GM18498 (cell line): ENCODE results near the gene POU2AF1.

Experiments
- ATAC-seq: cut with Tn5 transposase; IDR thresholded peaks from one replicate; pipeline ENCODE4 v1.9.1; 2021; ENCODE audit warnings: mild to moderate bottlenecking, moderate library complexity; ENCODE audit not compliant: unreplicated experiment

The POU2AF1 gene

GRCh38 chr11:111362887-111363411 is 16.1 kb downstream of the POU2AF1 start:
- ATAC-seq = no peak

- no peak for ATAC-seq
These were observed 17.2 kb downstream of the POU2AF1 start for GRCh38 chr11:111361874-111362273.

- ATAC-seq = no peak
These were observed 17.8 kb downstream of the POU2AF1 start for GRCh38 chr11:111361052-111361801.

GRCh38 chr11:111360150-111361043 is 18.7 kb downstream of the POU2AF1 start:
- no peak for ATAC-seq

GRCh38 chr11:111359223-111360149 is 19.6 kb downstream of the POU2AF1 start:
- ATAC-seq = no peak

- ATAC-seq = no peak
These were observed 20.8 kb downstream of the POU2AF1 start for GRCh38 chr11:111358038-111359001.

- no peak for ATAC-seq
These were observed 21.7 kb downstream of the POU2AF1 start for GRCh38 chr11:111357150-111358037.

GRCh38 chr11:111356660-111357048 is 22.4 kb downstream of the POU2AF1 start:
- ATAC-seq = no peak

GRCh38 chr11:111355956-111356659 is 23.0 kb downstream of the POU2AF1 start:
- ATAC-seq = no peak

GRCh38 chr11:111355101-111355500 is 24.0 kb downstream of the POU2AF1 start:
- no peak for ATAC-seq

- ATAC-seq = no peak
These were observed 24.5 kb downstream of the POU2AF1 start for GRCh38 chr11:111354601-111354891.

GRCh38 chr11:111353776-111354600 is 25.1 kb downstream of the POU2AF1 start:
- no peak for ATAC-seq

GRCh38 chr11:111352935-111353710 is 26.0 kb downstream of the POU2AF1 start:
- no peak for ATAC-seq

- no peak for ATAC-seq
These were observed 26.8 kb downstream of the POU2AF1 start for GRCh38 chr11:111352231-111352746.

GRCh38 chr11:111351374-111352055 is 27.6 kb downstream of the POU2AF1 start:
- no peak for ATAC-seq

- ATAC-seq = no peak
These were observed 28.3 kb downstream of the POU2AF1 start for GRCh38 chr11:111350811-111351210.
